Stimulated activated naive CD8-positive, alpha-beta T cell treated with anti-CD3 and anti-CD28 coated beads, Interleukin-15, amount 100 ng/mL, for 72 hours (primary cell): ENCODE measurements around the gene CTXN3.
A peak's percentile ranks its signal among the peaks of the same experiment; 100 is the strongest.

ENCODE experiments used
- ATAC-seq: fragments of 150-1000 bp; cut with Tn5 transposase; 2 replicates; pipeline ENCODE4 v1.10.0; 2021; ENCODE audit warnings: mild to moderate bottlenecking, moderate library complexity
- DNase-seq, 2 donors: peaks; one replicate each; pipeline ENCODE4 v3.0.0; 2021 to 2022
- H3K27ac Mint-ChIP-seq, 2 donors: one replicate each; pipeline ENCODE4 v1.8.0; 2022; ENCODE audit warnings: mild to moderate bottlenecking in 2 of 2, mixed read lengths in 2 of 2, moderate library complexity in 2 of 2
- H3K27me3 Mint-ChIP-seq: one replicate; pipeline ENCODE4 v1.8.0; 2022; ENCODE audit warnings: mixed read lengths
- H3K4me1 Mint-ChIP-seq: one replicate; pipeline ENCODE4 v1.8.0; 2022; ENCODE audit warnings: mild to moderate bottlenecking, mixed read lengths
- H3K4me3 Mint-ChIP-seq, 2 donors: one replicate each; pipeline ENCODE4 v1.8.0; 2022; ENCODE audit warnings: mild to moderate bottlenecking in 2 of 2, mixed read lengths in 2 of 2, moderate library complexity in 1 of 2
- H3K9me3 Mint-ChIP-seq, 2 donors: one replicate each; pipeline ENCODE4 v1.8.0; 2022; ENCODE audit warnings: mixed read lengths in 2 of 2

CTXN3 gene

GRCh38 chr5:127639828-127640227 lies 9.1 kb upstream of the CTXN3 start:
- Mint-ChIP-seq H3K4me3 (no peak overlapping the region), H3K27ac (no peak overlapping the region), H3K4me1 (no peaks in the 10 kb centered on the region), H3K27me3 (peaks cover 22% of the 10 kb centered on the region), H3K9me3 (no peaks in the 10 kb centered on the region)
- ATAC-seq = no peak
- no peak for DNase-seq

GRCh38 chr5:127642949-127643348 lies 5.9 kb upstream of the CTXN3 start:
- H3K4me1 Mint-ChIP-seq = no peaks in the 10 kb centered on the region
- H3K27ac Mint-ChIP-seq = no peak overlapping the region
- no peaks in the 10 kb centered on the region for H3K9me3 Mint-ChIP-seq
- H3K27me3 Mint-ChIP-seq = peaks cover 5% of the 10 kb centered on the region
- DNase-seq (no peak), ATAC-seq (no peak)
- H3K4me3 Mint-ChIP-seq = no peak overlapping the region

GRCh38 chr5:127643607-127644006 lies 5.3 kb upstream of the CTXN3 start:
- no peaks in the 10 kb centered on the region for H3K4me1 Mint-ChIP-seq
- no peak for DNase-seq
- no peak overlapping the region for H3K4me3 Mint-ChIP-seq
- ATAC-seq = no peak
- no peaks in the 10 kb centered on the region for H3K27me3 Mint-ChIP-seq
- H3K27ac Mint-ChIP-seq = no peak overlapping the region
- H3K9me3 Mint-ChIP-seq = no peaks in the 10 kb centered on the region

GRCh38 chr5:127645300-127645726 lies 3.6 kb upstream of the CTXN3 start:
- H3K4me1 Mint-ChIP-seq = no peaks in the 10 kb centered on the region
- no peaks in the 10 kb centered on the region for H3K27me3 Mint-ChIP-seq
- no peak overlapping the region for H3K4me3 Mint-ChIP-seq
- ATAC-seq = no peak
- no peak overlapping the region for H3K27ac Mint-ChIP-seq
- H3K9me3 Mint-ChIP-seq = no peaks in the 10 kb centered on the region
- DNase-seq = no peak

GRCh38 chr5:127647361-127647958 lies 1.4 kb upstream of the CTXN3 start:
- Mint-ChIP-seq H3K4me1 (no peaks in the 10 kb centered on the region), H3K27me3 (no peaks in the 10 kb centered on the region), H3K4me3 (no peak overlapping the region), H3K27ac (no peak overlapping the region), H3K9me3 (no peaks in the 10 kb centered on the region)
- no peak for DNase-seq
- ATAC-seq = no peak

- H3K4me1 Mint-ChIP-seq = no peaks in the 10 kb centered on the region
- DNase-seq (no peak), ATAC-seq (no peak)
- H3K9me3 Mint-ChIP-seq = no peaks in the 10 kb centered on the region
- no peak overlapping the region for H3K27ac Mint-ChIP-seq
- no peak overlapping the region for H3K4me3 Mint-ChIP-seq
- peaks cover 7% of the 10 kb centered on the region for H3K27me3 Mint-ChIP-seq
These were observed 1.1 kb downstream of the CTXN3 start for GRCh38 chr5:127650022-127650421.

- H3K27ac Mint-ChIP-seq = no peak overlapping the region
- DNase-seq (no peak), ATAC-seq (no peak)
- H3K4me3 Mint-ChIP-seq = no peak overlapping the region
- no peaks in the 10 kb centered on the region for H3K9me3 Mint-ChIP-seq
- no peaks in the 10 kb centered on the region for H3K4me1 Mint-ChIP-seq
- peaks cover 7% of the 10 kb centered on the region for H3K27me3 Mint-ChIP-seq
These were observed 1.8 kb downstream of the CTXN3 start for GRCh38 chr5:127650649-127651048.

- no peak for DNase-seq
- ATAC-seq = no peak
These were observed 4.2 kb downstream of the CTXN3 start for GRCh38 chr5:127652952-127653611.

GRCh38 chr5:127656825-127657224 lies 7.9 kb downstream of the CTXN3 start:
- DNase-seq (no peak), ATAC-seq (no peak)
- peaks cover 7% of the 10 kb centered on the region for H3K27me3 Mint-ChIP-seq
- H3K4me3 Mint-ChIP-seq = no peak overlapping the region
- no peaks in the 10 kb centered on the region for H3K4me1 Mint-ChIP-seq
- no peak overlapping the region for H3K27ac Mint-ChIP-seq
- H3K9me3 Mint-ChIP-seq = no peaks in the 10 kb centered on the region

More at GRCh38 chr5:127652952-127653611, 4.2 kb downstream of the CTXN3 start:
- Mint-ChIP-seq H3K4me3 (no peak overlapping the region), H3K9me3 (no peaks in the 10 kb centered on the region), H3K27me3 (peaks cover 7% of the 10 kb centered on the region), H3K4me1 (no peaks in the 10 kb centered on the region), H3K27ac (no peak overlapping the region)

- no peak for ATAC-seq
- no peak overlapping the region for H3K4me3 Mint-ChIP-seq
- H3K4me1 Mint-ChIP-seq = no peaks in the 10 kb centered on the region
- H3K27me3 Mint-ChIP-seq = no peaks in the 10 kb centered on the region
- no peak overlapping the region for H3K27ac Mint-ChIP-seq
- no peak for DNase-seq
- no peaks in the 10 kb centered on the region for H3K9me3 Mint-ChIP-seq
These were observed 11.3 kb downstream of the CTXN3 start for GRCh38 chr5:127660047-127660733.

GRCh38 chr5:127664093-127664492 lies 15.2 kb downstream of the CTXN3 start:
- H3K27ac Mint-ChIP-seq = peak overlapping the region in 1 of 2 donors; percentile 19
- no peaks in the 10 kb centered on the region for H3K27me3 Mint-ChIP-seq
- H3K9me3 Mint-ChIP-seq = no peaks in the 10 kb centered on the region
- DNase-seq (no peak), ATAC-seq (no peak)
- no peaks in the 10 kb centered on the region for H3K4me1 Mint-ChIP-seq
- no peak overlapping the region for H3K4me3 Mint-ChIP-seq

- no peak for ATAC-seq
- DNase-seq = no peak
- H3K4me1 Mint-ChIP-seq = no peaks in the 10 kb centered on the region
- H3K9me3 Mint-ChIP-seq = no peaks in the 10 kb centered on the region
- no peaks in the 10 kb centered on the region for H3K27me3 Mint-ChIP-seq
- H3K27ac Mint-ChIP-seq = no peak overlapping the region
- H3K4me3 Mint-ChIP-seq = no peak overlapping the region
These were observed 16.8 kb downstream of the CTXN3 start for GRCh38 chr5:127665641-127666040.

GRCh38 chr5:127666043-127666716 lies 17.3 kb downstream of the CTXN3 start:
- no peaks in the 10 kb centered on the region for H3K9me3 Mint-ChIP-seq
- no peak overlapping the region for H3K4me3 Mint-ChIP-seq
- no peak for DNase-seq
- no peak for ATAC-seq
- H3K4me1 Mint-ChIP-seq = no peaks in the 10 kb centered on the region
- no peak overlapping the region for H3K27ac Mint-ChIP-seq
- H3K27me3 Mint-ChIP-seq = no peaks in the 10 kb centered on the region

GRCh38 chr5:127667926-127668325 lies 19.0 kb downstream of the CTXN3 start:
- no peaks in the 10 kb centered on the region for H3K9me3 Mint-ChIP-seq
- no peaks in the 10 kb centered on the region for H3K27me3 Mint-ChIP-seq
- H3K4me1 Mint-ChIP-seq = no peaks in the 10 kb centered on the region
- ATAC-seq (no peak), DNase-seq (no peak)
- H3K4me3 Mint-ChIP-seq = no peak overlapping the region
- no peak overlapping the region for H3K27ac Mint-ChIP-seq

GRCh38 chr5:127671218-127671617 lies 22.3 kb downstream of the CTXN3 start:
- Mint-ChIP-seq H3K9me3 (peaks cover 4 to 9% of the 10 kb centered on the region in 2 donors), H3K4me3 (no peak overlapping the region), H3K4me1 (no peaks in the 10 kb centered on the region), H3K27me3 (no peaks in the 10 kb centered on the region), H3K27ac (no peak overlapping the region)
- DNase-seq (no peak), ATAC-seq (no peak)
